Epidermal melanocyte (primary cell): ENCODE results near the gene MYO9B.

ENCODE experiments used
- DNase-seq: peaks from one replicate; pipeline ENCODE4 v3.0.0; 2011; ENCODE audit warnings: low spot score; ENCODE audit not compliant: insufficient read length

The MYO9B gene

GRCh38 chr19:17260842-17261325, 185.3 kb downstream of the MYO9B start:
- DNase-seq = peak; percentile 84

GRCh38 chr19:17262557-17262956, 187.0 kb downstream of the MYO9B start:
- DNase-seq = no peak
